Right hindlimb (tissue), 1 donor: Measurements from ENCODE around the gene TTPAL.
"Not testable (repeated sequence)": the region's sequence is repeated elsewhere in the genome, so short reads cannot be mapped to it uniquely, and the experiment has no call there.

Experiments used
- DNase-seq: peaks from one replicate; pipeline ENCODE4 v3.0.0-alpha.2; 2018

Gene TTPAL

DNA sequence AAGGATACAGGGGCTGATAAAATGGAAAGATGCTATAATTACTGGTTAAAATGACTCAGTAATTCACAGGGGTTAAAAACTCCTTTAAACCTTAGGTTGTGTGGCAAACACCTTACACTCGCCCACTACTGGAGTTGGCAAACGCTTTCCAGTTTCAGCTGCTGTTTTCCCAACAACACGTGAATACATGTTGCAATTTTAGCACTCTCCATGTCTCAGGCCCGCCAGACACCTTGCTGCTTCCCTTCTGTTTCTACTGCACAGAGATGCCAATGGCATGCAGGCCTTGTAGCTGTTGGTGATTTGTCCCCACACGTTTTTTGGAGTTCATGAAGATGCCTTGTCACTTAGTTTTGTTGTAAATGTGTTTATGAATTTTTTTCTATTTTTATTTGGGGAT lies 5.3 kb upstream of the TTPAL start:
- no peak for DNase-seq

DNA sequence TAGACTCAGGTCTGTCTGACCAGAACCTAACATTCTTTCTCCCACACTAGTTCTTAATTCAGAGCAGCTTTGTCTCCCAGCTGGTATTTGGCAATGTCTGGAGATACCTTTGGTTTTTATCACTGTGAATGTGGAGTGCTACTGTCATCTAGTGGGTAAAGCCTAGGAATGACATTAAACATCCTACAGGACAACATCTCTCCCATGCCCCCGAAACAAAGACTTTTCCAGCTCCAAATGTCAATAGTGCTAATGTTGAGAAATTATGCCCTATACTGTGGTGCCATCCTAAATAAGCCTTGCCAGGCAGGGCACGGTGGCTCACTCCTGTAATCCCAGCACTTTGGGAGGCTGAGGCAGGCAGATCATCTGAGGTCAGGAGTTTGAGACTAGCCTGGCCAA lies 4.2 kb upstream of the TTPAL start:
- no peak for DNase-seq

DNA sequence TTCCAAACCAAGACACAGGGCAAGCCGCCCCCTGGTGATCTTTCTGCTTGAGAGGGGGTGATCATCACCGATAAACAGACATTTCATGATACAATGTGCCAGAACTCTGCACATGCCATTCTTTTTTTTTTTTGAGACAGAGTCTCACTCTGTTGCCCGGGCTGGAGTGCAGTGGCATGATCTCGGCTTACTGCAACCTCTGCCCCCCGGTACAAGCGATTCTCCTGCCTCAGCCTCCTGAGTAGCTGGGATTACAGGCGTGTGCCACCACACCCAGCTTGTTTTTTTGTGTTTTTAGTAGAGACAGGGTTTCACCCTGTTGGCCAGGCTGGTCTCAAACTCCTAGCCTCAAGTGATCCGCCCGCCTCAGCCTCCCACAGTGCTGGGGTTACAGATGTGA lies 3.4 kb upstream of the TTPAL start:
- DNase-seq: not testable (repeated sequence)

DNA sequence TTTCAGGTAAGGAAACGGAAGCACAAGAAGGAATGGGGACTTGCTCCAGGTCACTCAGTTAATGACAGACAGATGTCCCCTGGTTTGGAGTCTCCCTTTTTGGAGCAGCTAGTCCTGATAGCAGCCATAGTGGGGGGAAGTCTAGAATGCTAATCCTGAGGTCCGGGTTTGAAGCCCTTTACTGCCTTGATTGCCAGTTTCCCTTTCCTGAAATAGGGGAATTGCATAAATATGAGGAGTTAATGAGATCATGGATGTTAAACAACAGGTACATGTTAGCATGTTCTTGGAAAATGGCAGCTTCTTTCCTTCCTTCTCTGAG lies 341 bp upstream of the TTPAL start:
- DNase-seq: no peak

DNA sequence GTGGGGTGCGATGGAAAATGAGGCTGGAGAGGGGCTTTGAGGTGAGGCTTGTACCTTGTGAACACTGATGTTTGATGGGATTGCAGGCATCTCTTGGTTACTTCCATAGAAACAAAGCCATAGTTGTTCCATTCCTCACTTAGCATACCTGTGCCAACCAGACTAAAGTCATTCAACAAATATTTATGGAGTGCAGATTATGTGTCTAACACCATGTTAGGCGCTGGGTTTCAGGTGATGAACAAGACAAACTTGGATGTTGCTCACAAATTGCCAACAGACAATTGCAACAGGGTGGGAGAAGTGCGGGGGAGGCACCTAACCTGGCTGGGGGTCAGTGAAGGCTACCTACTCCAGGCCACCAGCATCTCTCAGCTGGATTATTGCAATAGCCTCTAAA lies 1.5 kb downstream of the TTPAL start:
- no peak for DNase-seq

DNA sequence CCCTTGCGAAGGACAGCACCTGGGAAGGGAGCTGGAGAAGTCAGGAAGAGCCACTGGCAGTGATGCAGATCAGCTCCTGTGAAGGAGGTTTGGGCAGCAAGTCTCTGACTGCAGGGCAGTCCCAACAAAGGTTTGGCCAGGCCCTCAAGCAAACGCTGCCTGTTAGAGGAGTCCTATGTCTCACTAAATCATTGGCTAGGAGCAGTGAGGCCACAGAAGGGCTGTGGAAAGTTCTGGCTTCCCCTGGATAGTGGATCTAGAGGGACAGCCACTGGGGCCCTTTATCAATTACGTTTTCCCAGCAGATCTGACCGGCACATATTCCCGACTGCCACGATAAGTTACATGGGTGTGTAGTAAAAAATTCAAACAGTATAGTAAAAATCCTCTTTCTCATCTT lies 2.5 kb downstream of the TTPAL start:
- DNase-seq: no peak

DNA sequence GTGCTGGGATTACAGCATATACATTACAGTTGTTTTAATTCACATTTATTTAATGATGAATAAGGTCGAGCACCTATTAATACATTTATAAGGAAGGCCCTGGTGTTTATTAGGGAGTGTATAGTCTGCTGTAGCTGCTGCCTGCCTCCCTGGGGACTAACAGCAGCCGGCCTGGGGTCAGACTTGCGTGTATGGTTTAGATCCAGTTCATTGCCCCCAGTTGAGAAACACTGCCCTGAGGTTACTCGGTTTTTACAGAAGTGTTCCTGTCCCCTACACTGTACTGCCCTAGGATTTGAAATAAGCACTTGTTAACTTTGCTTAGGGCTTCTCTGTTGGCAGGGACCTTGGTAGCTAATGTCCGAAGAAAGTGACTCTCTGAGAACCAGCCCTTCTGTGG lies 4.0 kb downstream of the TTPAL start:
- DNase-seq: no peak

DNA sequence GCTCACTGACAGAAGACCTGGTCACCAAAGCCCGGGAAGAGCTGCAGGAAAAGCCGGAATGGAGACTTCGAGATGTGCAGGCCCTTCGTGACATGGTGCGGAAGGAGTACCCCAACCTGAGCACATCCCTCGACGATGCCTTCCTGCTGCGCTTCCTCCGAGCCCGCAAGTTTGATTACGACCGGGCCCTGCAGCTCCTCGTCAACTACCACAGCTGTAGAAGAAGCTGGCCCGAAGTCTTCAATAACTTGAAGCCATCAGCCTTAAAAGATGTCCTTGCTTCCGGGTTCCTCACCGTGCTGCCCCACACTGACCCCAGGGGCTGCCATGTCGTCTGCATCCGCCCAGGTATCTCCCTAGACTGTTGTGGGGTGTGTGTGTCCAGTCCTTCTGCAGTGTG lies 4.4 kb downstream of the TTPAL start:
- no peak for DNase-seq

DNA sequence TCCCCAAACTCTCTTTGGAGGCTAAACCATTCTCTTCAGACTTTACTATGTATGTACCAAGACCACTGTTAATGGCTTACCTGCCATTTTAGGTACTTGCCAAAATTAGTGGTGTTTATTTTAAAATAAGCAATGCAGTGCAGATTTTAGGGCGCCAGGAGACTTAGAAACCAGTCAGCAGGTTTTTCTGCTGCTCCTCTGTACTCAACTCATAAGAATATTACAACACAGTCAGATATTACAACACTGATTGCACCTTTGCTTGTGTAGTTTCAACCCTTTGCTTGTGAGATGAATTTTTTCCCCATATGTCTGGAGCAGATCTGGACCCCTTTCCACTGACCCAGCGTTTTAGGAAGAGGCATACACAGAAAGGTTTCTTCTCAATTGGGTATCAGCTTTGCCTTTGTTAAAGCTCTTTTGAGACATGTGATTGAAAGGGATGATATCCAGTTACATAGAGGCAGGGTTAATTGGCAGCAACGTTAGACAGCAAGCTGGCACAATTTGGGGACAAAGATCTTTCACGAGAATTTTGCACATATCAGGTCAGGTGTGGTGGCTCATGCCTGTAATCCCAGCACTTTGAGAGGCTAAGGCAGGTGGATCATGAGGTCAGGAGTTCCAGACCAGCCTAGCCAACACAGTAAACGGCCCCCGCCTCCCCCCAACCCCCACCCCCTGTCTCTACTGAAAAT lies 6.2 kb downstream of the TTPAL start:
- no peak for DNase-seq

DNA sequence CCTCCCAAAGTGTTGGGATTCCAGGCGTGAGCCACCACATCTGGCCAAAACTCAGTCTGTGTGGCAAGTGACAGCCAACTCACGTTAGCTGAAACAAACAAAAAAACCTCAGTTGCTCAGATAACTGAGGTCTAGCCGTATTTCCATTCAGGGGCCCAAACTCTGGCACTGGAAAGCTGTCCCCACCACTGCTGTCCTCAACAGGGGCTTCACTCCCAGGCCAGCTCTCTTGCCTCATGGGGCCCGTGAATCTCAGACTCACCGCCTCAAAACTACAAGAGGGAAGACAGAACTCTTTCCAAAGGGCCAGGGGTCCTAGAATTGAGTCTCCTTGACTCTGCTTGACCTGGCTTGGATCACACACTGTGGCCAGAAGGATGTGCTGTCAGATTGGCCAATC lies 7.4 kb downstream of the TTPAL start:
- no peak for DNase-seq

DNA sequence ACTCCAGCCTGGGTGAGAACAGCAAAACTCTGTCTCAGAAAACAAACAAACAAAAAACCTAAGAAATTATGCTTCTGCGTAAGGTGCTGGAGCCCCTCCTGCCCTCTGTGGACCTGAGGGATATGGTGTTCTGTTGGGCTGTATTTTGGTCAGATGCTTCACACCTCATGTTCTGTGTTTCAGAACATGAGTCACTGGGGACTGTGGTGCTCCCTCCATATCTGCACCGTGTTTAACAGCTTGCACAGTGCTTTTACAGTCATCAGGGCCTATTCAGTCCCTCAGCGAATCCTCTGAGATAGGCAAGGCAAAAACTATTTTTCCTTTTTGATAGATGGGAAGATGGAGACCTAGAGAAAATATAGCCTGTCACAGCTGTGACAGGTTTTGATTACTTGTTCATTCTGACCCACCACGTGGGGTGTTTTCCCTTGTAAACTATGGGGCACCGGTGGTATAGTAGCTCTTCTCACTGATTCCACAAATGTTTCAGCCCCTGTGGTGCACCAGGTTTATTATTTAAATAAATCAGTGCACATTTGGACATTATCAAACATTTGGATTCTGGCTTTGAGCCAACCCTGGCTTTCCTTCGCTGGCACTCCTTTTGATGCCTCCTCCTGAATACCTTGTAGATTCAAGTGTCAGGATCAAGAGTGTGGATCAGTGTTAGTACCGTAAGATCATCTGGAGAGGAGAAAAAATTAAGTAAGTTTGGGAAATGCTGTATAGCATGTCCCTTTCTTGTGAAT lies 9.6 kb downstream of the TTPAL start:
- no peak for DNase-seq

DNA sequence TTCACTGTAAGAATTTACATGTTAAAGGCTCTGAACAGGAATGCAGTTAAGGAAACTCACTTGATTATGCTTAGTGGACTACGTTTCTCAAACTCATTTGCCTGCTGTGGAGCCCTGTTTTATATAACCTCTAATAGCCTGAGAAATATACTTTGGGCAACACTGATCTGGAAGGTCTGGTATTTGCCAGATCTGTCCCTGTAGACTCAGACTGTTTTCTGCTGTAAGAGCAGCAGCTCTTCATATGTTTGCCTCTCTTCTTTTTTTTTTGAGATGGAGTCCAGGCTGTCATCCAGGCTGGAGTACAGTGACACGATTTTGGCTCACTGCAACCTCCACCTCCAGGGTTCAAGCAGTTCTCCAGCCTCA lies 10.1 kb downstream of the TTPAL start:
- DNase-seq: no peak

DNA sequence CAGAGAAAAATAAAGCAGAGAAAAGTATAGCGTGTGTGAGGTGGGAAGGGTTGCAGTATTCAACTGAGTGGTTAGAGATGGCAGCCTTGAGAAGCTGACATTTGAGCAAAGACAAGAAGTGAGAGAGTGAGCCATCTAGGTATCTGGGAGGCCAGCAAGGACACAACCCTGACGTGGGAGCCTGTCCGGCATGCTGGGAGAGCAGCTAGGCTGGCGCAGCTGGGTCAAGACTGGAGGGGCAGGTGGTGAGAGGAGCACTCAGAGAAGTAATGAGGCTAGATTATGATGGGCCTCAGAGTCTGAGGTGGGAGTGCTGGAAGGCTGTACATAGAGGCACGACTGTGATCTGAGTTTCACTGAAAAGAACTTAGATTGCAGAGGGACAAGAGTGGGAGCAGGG lies 12.9 kb downstream of the TTPAL start:
- DNase-seq: no peak

DNA sequence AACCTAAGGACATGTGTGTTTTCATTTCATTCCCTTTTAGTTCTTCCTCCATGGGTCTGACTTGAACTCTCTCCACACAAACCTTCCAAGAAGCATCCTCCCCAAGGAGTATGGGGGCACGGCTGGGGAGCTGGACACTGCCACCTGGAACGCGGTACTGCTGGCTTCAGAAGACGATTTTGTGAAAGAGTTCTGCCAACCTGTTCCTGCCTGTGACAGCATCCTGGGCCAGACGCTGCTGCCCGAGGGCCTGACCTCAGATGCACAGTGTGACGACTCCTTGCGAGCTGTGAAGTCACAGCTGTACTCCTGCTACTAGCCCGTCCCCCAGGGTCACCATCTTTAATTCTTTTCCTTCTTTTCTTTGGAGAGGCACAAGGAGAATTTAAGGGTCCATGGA lies 13.5 kb downstream of the TTPAL start:
- no peak for DNase-seq

DNA sequence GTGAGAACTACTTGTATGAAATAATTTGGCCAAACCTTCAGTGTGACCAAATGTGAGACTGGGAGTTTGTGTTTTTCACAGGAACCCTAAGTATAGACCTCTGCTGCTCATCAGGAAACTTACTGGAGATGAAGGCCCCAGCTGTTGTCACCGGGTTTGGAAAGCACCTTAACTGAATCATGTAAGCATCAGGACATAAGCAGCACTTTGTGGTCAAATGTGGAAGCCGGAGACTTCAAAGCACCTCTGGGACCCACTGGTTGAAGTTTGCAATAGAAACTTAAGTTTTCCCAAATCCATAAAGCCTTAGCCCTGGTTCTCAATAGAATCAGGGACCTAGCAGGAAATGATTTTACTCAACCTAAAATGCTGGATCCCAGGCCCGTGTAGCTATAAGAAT lies 14.3 kb downstream of the TTPAL start:
- no peak for DNase-seq

DNA sequence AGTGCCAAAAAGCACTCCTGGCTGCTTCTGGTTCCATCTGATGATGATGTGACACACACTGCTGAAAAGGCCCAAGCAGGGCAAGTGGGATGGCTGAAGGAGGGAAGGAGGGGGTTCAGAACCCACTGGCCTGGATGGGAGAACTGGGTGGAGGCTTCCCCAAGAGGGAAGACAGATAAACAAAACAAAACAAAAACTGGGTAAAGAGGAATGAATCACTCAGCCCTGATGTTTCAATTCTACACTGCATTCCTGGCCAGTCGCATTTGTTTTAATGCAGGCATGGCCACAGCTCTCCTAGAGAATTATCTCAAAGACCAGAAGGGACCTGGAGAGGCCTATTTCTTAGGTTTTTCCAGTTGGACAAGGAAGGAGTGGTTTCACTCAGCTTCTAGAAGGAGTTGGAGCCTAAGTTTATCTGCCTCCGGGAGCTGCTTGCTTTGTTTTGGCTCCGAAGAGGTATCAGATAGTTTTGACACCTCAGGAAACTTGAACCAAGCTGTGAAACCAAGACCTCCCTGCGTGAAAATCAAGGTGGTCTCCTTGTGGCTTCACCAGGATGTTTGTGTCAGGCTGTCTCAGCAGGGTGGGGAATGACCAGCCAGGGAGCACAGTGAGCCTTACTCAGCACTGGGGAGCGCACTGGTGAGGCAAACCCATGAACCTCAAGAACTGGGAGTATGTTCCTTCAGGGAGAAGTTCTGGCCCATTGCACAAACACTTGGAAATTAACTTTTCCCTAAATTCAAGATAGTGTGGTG lies 16.1 kb downstream of the TTPAL start:
- DNase-seq: no peak

DNA sequence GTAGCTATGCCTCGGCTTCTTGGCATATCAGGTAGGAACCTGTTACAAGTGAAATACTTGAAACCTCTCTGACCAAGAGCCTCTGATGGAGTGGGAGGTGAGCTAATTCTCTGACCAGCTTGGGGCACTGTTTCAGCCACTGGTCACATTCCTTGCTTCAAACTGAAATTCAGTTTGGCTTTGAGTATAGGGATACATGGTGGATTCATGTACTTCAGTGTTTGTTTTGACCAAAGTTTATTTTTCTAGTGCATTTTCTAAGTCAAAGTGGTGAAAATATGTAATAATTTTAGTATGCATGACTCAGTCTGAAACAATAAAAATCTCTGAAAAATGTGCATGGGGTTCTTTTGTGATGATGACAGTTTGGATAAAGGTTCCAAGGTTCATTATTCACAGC lies 18.6 kb downstream of the TTPAL start:
- no peak for DNase-seq

DNA sequence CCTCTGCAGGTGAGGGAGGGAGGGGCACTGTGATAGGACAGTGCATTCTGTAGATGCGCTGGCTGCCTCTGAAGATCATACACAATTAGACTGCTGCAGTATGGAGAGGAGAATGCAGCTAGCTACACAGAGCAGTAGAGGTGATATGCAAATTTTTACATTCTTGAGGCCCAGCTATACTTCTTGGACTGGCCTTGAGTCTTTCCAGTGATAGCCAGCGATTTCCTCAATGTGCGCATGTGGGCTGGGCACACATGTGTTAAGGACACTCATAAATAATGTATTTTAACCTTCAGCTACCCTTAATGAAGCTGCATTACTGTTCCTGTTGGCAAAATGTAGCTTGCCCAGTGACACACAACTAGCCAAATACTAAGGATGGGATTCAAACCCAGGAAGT lies 19.0 kb downstream of the TTPAL start:
- DNase-seq: no peak

DNA sequence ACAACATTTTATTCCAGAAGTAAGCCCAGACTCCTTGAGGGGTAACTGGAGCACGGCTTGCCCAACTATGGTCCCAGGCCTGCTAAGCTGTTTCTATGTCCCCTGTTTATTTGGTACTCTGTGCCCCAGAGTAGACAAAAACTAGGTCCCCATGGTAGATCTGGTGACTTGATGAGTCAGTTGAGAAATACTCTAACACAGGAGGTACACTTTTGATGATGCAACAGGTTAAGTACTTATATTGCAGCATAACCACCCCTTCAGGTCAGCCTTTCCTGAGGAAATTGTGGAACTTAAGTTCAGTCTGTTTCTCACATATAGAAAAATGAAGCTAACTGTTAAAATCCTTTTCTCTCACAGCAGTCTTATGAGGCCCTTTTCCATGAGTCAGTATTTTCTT lies 19.6 kb downstream of the TTPAL start:
- no peak for DNase-seq

DNA sequence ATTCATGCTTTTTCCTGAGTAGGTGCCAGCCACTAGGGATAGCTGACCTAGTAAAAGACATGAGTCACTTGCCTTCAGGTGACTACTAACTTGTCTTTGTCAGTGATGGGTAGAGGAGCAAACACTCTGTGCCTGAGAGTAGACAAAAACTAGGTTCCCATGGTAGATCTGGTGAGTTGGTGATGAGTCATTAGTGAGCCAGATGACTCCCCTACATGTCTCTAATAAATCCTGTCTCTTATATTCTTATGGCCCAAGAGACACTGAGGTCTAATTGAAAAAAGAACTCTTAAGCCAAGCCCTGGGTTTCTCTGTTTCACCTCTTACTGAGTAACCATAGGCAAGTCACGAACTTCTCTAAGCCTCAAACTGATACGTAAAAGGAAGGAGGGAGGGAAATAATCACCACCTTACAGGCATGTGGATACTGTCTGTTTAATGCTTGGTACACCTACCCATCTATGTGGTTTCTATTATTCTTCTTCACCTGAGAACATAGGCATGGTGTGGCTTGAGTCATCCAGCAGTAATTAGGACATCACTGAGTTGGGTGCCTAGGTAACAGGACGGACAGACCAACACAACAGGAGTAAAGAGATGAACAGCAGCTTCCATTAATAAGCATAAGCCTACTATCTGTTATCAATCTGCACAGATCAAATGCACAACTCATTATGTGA lies 20.3 kb downstream of the TTPAL start:
- DNase-seq: no peak

DNA sequence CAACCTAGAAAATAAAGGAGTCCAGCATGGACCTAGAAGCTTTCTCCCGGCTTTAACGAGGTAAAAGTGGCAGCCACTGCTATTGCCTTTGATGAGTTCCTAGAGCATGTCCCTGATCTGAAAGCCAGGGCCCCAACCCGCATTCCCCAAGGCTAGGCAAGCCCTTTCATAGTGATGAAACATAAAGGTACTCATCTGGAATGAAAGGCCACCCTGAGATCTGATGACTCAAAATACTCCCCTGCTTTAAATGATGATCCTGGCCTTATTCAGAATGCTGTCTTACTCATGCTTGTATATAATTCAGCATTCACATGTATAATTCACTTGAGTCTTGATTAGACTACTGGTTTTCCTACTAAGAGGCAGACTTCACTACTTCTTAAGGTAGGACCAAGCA lies 21.3 kb downstream of the TTPAL start:
- DNase-seq: no peak

DNA sequence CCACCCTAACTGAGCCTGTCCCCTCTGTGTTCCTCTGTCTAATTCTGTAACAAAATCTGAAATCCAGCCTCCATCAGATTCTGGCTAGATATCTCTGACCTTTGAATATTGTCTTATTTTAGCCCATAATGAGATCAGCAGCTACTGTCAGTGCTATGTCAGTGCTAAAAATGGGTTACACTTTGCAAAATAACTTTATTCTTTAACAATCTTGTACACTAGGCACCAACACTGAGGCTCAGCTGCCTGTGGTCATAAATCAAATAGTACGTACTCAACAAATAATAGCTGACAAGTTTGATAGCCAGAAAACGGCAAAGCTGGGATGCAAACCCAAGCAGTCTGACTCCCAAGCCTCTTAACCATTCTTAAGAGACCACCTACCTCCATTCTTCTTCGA lies 22.1 kb downstream of the TTPAL start:
- DNase-seq: no peak

DNA sequence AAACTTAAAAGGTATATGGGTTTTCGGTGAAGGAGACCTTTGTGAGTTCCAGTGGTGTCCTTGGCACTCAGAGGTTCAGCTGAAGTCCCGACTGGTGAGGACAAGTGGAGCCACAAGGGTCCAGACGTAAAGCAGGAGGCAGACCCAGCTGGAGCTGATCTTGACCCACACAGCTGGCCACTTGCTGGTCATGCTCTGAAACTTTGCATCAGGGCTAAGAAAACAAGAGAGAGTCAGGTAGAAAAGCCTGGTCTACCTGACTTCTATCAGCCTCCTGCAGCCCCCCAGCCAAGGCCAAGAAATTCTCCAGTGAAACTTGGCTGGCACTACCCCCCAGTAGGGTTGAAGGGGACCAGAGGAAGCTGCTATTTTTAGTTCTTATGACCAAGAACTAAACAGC lies 24.5 kb downstream of the TTPAL start:
- no peak for DNase-seq

DNA sequence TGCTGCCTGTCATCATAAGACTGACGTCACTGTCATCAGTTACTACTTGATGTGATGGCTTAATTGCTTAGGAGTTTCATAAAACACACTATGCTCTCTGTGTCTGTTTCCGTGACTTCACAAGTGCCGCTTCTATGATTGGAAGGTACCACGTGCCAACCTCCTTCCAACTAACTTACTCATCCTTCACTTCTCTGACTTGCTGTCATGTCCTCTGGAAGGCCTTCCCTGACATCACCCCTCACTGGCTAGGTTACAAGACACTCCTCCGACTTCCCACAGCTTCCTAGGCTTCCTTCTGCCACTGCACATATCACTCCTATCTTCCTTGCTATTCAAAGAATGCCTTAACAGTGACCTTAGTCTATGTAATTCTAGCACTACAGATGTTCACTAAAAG lies 25.8 kb downstream of the TTPAL start:
- DNase-seq: no peak
